22Rv1 (cell line): ENCODE measurements around the gene LRIG1.

ENCODE experiments used
- CTCF ChIP-seq: fragments of 450-650 bp; IDR thresholded peaks from 2 replicates; pipeline ENCODE4 v1.5.1; 2017; ENCODE audit warnings: mild to moderate bottlenecking
- ZFX ChIP-seq: fragments of 450-650 bp; IDR thresholded peaks from 2 replicates; pipeline ENCODE4 v1.6.1; 2017; ENCODE audit warnings: antibody characterized with exemption, borderline replicate concordance

- no peak for TF ChIP-seq CTCF
- TF ChIP-seq ZFX: no peak
Measured at GRCh38 chr3:66470285-66470684, 30.5 kb downstream of the LRIG1 start.
